Right lobe of liver (tissue), 6 donors: Measurements from ENCODE around the gene LPO. TPM values are rescaled to one million over a fixed set of nuclear protein-coding genes. Genes with fewer than 3 reads are reported as not detected.
A peak's percentile ranks its signal among the peaks of the same experiment; 100 is the strongest.

Experiments
- ATAC-seq, 4 donors: fragments of 200-7000 bp; cut with Tn5 transposase; one replicate each; pipeline ENCODE4 v1.9.1; 2020; ENCODE audit warnings: mild to moderate bottlenecking in 4 of 4, moderate library complexity in 4 of 4
- DNase-seq, 3 donors: peaks; one replicate each; pipeline ENCODE4 v3.0.0-alpha.2; 2020
- H3K27ac ChIP-seq, 3 donors: fragments of 200-600 bp; one replicate each; pipeline ENCODE4 v1.8.0; 2022
- H3K27me3 ChIP-seq, 2 donors: fragments of 200-600 bp; one replicate each; pipeline ENCODE4 v1.8.0; 2022
- H3K36me3 ChIP-seq, 4 donors: fragments of 200-600 bp; sonication (generic) in 1 of 4; one replicate each; pipeline versions ENCODE4 v1.5.1 to v1.8.0; 2017 to 2022; ENCODE audit warnings: control low read depth in 1 of 4
- H3K4me1 ChIP-seq, 4 donors: fragments of 200-600 bp; sonication (generic) in 1 of 4; one replicate each; pipeline versions ENCODE4 v1.5.1 to v1.8.0; 2017 to 2022; ENCODE audit warnings: control low read depth in 1 of 4
- H3K4me3 ChIP-seq, 3 donors: fragments of 200-600 bp; one replicate each; pipeline ENCODE4 v1.8.0; 2022
- H3K9me3 ChIP-seq, 4 donors: fragments of 200-600 bp; sonication (generic) in 1 of 4; one replicate each; pipeline versions ENCODE4 v1.5.1 to v1.8.0; 2017 to 2022; ENCODE audit warnings: control low read depth in 1 of 4
- POLR2A ChIP-seq: fragments of 450-650 bp; IDR thresholded peaks from one replicate; pipeline ENCODE4 v1.6.1; 2017; ENCODE audit warnings: antibody characterized with exemption, mild to moderate bottlenecking
- WGBS: methylation state at CpG from one replicate; pipeline ENCODE4 v1.1.6; 2018; ENCODE audit warnings: low coverage, low lambda C conversion rate; ENCODE audit not compliant: insufficient coverage; ENCODE audit errors: missing lambda C conversion rate; 5-methylcytosine and 5-hydroxymethylcytosine counted together
- intact Hi-C, 2 donors: fragments of 100-400 bp; cut with DNase I; formaldehyde crosslinking; loops; one replicate each; pipeline versions ENCODE4 v1.11.2 to v1.14.1; 2022
- total RNA-seq, 6 experiments: library from RNA; depleted of rRNA in 2 of 6; stranded (reverse); fragments of >200 nt in 2 of 6; fragmentation: NEBNext Ultra II Directional in 3 of 6; extraction: Animal tissue kit (Norgen Biotek cat#: 25700) in 3 of 6; gene quantifications; one replicate each; pipeline versions ENCODE4 v1.1.0 to v1.2.4, GENCODE V29; 2016 to 2023
- TF ChIP-seq, protein P1 (sequence below), 4 donors: fragments of 200-600 bp in 3 of 4; fragments of 450-650 bp in 1 of 4; IDR thresholded peaks; one replicate each; pipeline versions ENCODE4 v1.5.1 to v1.8.0; 2016 to 2022; ENCODE audit warnings: antibody characterized with exemption in 4 of 4, mild to moderate bottlenecking in 2 of 4
- donor health status: DM: no; HTN: yes; CAD: no.
- donor health status: DM: no; HTN: no; CAD: no.
- donor health status: DM: no; HTN: no; CAD: no.
- donor health status: DM: no; HTN: yes; CAD: no.
- donor health status: DM: no; HTN: yes; CAD: no.

The LPO gene
- total RNA-seq, 6 experiments from 2014 or later: not detected

DNA sequence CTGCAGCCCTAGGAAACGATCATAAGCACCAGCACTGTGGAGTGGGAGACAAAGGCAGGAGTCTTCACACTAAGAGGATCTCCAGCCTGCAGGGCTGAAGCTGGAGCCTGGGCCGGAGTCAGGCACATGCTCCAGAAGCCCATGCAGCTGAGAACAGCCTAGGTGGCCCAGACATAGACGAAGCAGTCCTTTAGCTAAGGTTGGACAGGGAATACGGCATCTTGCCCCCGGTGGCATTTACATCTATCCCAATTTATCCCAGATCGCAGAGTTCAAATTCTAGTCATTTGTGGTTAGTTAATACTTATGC, 76.3 kb downstream of the LPO start:
- Histone ChIP-seq H3K27ac (no peak overlapping the region), H3K27me3 (no peaks in the 10 kb centered on the region), H3K4me3 (no peak overlapping the region), H3K9me3 (no peaks in the 10 kb centered on the region), H3K36me3 (no peaks in the 10 kb centered on the region), H3K4me1 (no peaks in the 10 kb centered on the region)
- no peak for TF ChIP-seq POLR2A
- TF ChIP-seq, protein P1, sequence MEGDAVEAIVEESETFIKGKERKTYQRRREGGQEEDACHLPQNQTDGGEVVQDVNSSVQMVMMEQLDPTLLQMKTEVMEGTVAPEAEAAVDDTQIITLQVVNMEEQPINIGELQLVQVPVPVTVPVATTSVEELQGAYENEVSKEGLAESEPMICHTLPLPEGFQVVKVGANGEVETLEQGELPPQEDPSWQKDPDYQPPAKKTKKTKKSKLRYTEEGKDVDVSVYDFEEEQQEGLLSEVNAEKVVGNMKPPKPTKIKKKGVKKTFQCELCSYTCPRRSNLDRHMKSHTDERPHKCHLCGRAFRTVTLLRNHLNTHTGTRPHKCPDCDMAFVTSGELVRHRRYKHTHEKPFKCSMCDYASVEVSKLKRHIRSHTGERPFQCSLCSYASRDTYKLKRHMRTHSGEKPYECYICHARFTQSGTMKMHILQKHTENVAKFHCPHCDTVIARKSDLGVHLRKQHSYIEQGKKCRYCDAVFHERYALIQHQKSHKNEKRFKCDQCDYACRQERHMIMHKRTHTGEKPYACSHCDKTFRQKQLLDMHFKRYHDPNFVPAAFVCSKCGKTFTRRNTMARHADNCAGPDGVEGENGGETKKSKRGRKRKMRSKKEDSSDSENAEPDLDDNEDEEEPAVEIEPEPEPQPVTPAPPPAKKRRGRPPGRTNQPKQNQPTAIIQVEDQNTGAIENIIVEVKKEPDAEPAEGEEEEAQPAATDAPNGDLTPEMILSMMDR (IDR thresholded peaks at IDR 0.05): no peak
- no peak for DNase-seq
- intact Hi-C loops: loop anchor here (5.0 kb wide), 2 partner anchors 118 to 133 kb away; no protein-coding TSS in a partner anchor
- WGBS: 83% methylated on average over 4 of the region's 6 CpGs
- ATAC-seq: no peak

DNA sequence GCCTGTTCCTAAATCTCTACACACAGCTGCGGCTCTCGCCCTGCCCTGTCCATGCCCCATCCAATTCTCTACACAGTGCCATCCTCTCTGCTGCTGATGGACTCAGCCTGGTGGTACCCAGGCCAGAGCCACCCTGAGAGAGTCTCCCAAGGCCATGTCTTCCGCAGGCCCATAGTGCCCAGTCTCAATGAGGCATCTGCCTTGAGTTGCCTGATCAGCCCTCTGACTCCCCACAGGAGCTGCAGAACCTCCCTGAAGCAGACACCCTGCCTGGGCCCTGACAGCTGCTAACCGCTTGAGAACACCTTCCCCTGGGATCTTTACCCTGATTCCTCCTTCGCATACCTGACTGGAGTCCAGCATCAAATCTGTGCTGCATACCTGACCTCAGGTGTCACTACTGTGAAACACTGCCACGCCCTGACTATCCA, 76.9 kb downstream of the LPO start:
- ATAC-seq (no peak), DNase-seq (peak in 2 of 3 donors; percentile 22 to 36)
- Histone ChIP-seq H3K36me3 (no peaks in the 10 kb centered on the region), H3K27me3 (no peaks in the 10 kb centered on the region), H3K4me1 (no peaks in the 10 kb centered on the region), H3K27ac (no peak overlapping the region), H3K4me3 (no peak overlapping the region), H3K9me3 (no peaks in the 10 kb centered on the region)
- intact Hi-C loops: loop anchor here (5.0 kb wide), 2 partner anchors 117 to 132 kb away; no protein-coding TSS in a partner anchor
- no peak for TF ChIP-seq POLR2A
- TF ChIP-seq, protein P1 (IDR thresholded peaks at IDR 0.05): no peak
- whole genome bisulfite sequencing: 87% methylated on average over 3 of the region's 6 CpGs

DNA sequence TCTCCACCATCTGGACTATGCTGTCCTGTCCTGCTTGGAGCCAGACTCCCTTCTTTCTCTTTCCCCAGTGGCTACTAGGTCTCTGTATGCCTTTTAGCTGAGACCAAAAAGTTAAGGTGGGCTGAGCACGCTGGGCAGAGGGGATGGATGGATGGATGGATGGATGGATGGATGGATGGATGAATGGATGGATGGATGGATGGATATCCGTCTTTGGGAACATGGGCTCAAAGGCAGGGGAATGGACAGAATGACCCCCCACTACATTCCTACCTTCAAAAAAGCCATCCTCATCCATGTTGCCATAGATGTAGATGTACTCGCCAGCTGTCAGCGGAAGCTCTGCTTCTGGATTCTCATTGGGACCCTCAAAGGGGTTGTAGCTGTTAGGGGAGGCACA, 77.4 kb downstream of the LPO start:
- no peak for TF ChIP-seq POLR2A
- TF ChIP-seq, protein P1 (IDR thresholded peaks at IDR 0.05): no peak
- no peaks in the 10 kb centered on the region for H3K27me3 ChIP-seq
- 75% methylated on average over 2 of the region's 4 CpGs for WGBS
- no peak overlapping the region for H3K4me3 ChIP-seq
- intact Hi-C loops: loop anchor here (5.0 kb wide), 2 partner anchors 117 to 132 kb away; no protein-coding TSS in a partner anchor
- DNase-seq (no peak), ATAC-seq (no peak)
- no peaks in the 10 kb centered on the region for H3K4me1 ChIP-seq
- H3K36me3 ChIP-seq: no peaks in the 10 kb centered on the region
- no peaks in the 10 kb centered on the region for H3K9me3 ChIP-seq
- H3K27ac ChIP-seq: no peak overlapping the region

DNA sequence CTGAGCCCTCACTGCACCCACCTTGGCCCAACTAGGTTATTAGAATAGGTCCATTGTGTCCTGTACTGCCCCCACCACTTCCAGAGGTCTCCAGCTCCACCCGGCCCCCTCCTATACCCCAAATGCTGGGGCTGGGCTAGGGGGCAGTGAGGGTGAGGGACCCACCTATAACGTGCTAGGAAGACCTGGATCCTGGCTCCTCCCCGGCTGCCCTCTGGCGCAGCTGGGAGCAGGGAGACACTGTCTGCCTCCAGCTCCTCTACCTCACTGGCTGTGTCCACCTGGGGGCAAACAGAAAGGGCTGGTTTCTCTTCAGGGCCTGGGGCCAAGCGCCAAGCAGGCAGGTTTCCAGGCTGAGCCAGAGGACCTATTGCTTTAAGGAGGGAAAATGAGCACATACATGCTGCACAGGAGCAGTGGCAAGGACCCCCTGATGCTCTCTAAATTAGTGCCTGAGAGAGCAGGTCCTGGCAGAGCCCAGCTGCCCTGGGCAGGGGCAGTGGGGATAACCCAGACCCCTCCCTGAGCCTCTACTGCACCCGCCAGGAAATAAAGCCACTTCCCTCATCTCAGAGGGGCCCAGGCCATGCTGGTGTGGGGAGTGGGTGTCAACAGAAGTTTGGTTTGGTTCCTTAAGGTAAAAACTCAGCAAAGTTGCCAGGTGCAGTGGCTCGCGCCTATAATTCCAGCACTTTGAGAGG, 78.0 kb downstream of the LPO start:
- Histone ChIP-seq H3K27ac (no peak overlapping the region), H3K4me3 (no peak overlapping the region), H3K27me3 (no peaks in the 10 kb centered on the region), H3K4me1 (no peaks in the 10 kb centered on the region), H3K36me3 (no peaks in the 10 kb centered on the region), H3K9me3 (no peaks in the 10 kb centered on the region)
- no peak for TF ChIP-seq POLR2A
- TF ChIP-seq, protein P1 (IDR thresholded peaks at IDR 0.05): no peak
- intact Hi-C loops: loop anchor here (5.0 kb wide), 2 partner anchors 116 to 131 kb away; no protein-coding TSS in a partner anchor
- 92% methylated on average over 3 of the region's 8 CpGs for WGBS
- ATAC-seq (no peak), DNase-seq (peak in 2 of 3 donors; percentile 33 to 44)
